ENCODE data around the gene SLC1A3.
"Not testable (repeated sequence)": the region's sequence is repeated elsewhere in the genome, so short reads cannot be mapped to it uniquely, and the experiment has no call there.

The SLC1A3 gene

GRCh38 chr5:36630201-36631145, 24.1 kb downstream of the SLC1A3 start:
- DNase-seq = no peak
- Mint-ChIP-seq H3K9me3 (no peaks in the 10 kb centered on the region), H3K4me1 (ENCODE audit: low read depth in 2 of 2) (no peaks in the 10 kb centered on the region), H3K4me3 (no peak overlapping the region), H3K27ac (no peak overlapping the region), H3K36me3 (ENCODE audit: insufficient read depth) (no peaks in the 10 kb centered on the region), H3K27me3 (peaks cover 10 to 16% of the 10 kb centered on the region in 2 donors)
- ATAC-seq (replicated peaks) = no peak

- H3K4me3 Mint-ChIP-seq = no peak overlapping the region
- H3K27ac Mint-ChIP-seq = no peak overlapping the region
- no peak for ATAC-seq (replicated peaks)
Observed at GRCh38 chr5:36631154-36631553, 24.7 kb downstream of the SLC1A3 start.

GRCh38 chr5:36631620-36632362, 25.4 kb downstream of the SLC1A3 start:
- no peaks in the 10 kb centered on the region for H3K4me1 Mint-ChIP-seq (ENCODE audit: low read depth in 2 of 2)
- H3K27me3 Mint-ChIP-seq = peaks cover 10 to 16% of the 10 kb centered on the region in 2 donors
- DNase-seq (no peak), ATAC-seq (replicated peaks) (no peak)
- H3K9me3 Mint-ChIP-seq = no peaks in the 10 kb centered on the region
- H3K36me3 Mint-ChIP-seq (ENCODE audit: insufficient read depth) = no peaks in the 10 kb centered on the region
- H3K4me3 Mint-ChIP-seq = no peak overlapping the region
- H3K27ac Mint-ChIP-seq = no peak overlapping the region

More at GRCh38 chr5:36631154-36631553, 24.7 kb downstream of the SLC1A3 start:
- Mint-ChIP-seq H3K9me3 (no peaks in the 10 kb centered on the region), H3K27me3 (peaks cover 10 to 16% of the 10 kb centered on the region in 2 donors), H3K4me1 (ENCODE audit: low read depth in 2 of 2) (no peaks in the 10 kb centered on the region), H3K36me3 (ENCODE audit: insufficient read depth) (no peaks in the 10 kb centered on the region)
- DNase-seq = no peak

DNA sequence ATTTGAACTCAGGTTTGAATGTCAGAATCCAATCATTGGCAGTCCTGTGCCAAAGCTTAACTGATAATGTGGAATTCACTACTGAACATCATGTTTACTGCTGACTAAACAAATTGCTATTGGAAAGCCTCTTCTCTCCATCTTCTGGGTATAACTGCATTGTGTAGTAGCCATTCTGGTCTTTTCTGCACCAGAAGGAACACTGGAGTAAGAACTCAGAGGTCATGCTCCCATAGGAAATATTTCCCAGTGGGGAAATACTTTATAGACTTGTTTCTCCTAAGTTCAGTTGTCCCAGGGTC, 25.9 kb downstream of the SLC1A3 start:
- H3K9me3 Mint-ChIP-seq = no peaks in the 10 kb centered on the region
- no peaks in the 10 kb centered on the region for H3K36me3 Mint-ChIP-seq (ENCODE audit: insufficient read depth)
- H3K4me1 Mint-ChIP-seq (ENCODE audit: low read depth in 2 of 2) = no peaks in the 10 kb centered on the region
- no peak overlapping the region for H3K27ac Mint-ChIP-seq
- H3K27me3 Mint-ChIP-seq = peaks cover 10 to 14% of the 10 kb centered on the region in 2 donors
- DNase-seq (no peak), ATAC-seq (replicated peaks) (no peak)
- no peak overlapping the region for H3K4me3 Mint-ChIP-seq

DNA sequence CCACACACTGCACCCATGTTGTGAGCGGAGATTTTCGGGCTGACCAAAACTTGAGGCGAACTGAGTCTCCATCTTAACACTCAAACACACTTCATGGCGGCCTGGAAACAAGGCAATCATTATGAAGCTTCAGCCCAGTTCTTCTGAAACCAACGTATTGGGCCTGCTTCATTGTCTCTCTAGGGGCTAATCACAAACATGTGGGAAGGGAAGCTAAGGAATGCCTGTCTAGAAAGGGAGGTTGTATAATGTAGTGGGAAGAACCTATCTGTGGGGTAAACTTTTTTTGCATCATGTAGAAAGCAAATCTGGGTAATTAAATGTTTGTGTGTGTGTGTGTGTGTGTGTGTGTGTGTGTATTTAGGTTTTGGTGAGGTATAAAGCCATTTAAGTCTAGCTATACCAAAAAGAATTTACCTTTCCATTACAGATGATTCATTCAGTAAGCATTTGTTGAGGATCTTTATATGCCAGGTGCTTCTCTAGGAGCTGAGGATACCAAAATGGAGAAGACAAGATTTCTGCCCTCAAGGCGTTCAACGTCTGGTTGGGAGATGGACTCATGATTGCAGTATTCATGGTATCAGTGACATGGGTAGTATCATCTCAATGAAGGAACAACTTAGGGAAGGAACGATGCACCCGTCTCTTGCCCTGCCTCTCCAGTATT, 29.4 kb downstream of the SLC1A3 start:
- H3K4me1 Mint-ChIP-seq (ENCODE audit: low read depth in 2 of 2) = no peaks in the 10 kb centered on the region
- H3K27me3 Mint-ChIP-seq = peaks cover 20 to 31% of the 10 kb centered on the region in 2 donors
- H3K4me3 Mint-ChIP-seq = no peak overlapping the region
- no peaks in the 10 kb centered on the region for H3K36me3 Mint-ChIP-seq (ENCODE audit: insufficient read depth)
- ATAC-seq (replicated peaks) (no peak), DNase-seq (no peak)
- H3K9me3 Mint-ChIP-seq = no peaks in the 10 kb centered on the region
- no peak overlapping the region for H3K27ac Mint-ChIP-seq

GRCh38 chr5:36637101-36637500, 30.7 kb downstream of the SLC1A3 start:
- H3K27ac Mint-ChIP-seq = no peak overlapping the region
- no peaks in the 10 kb centered on the region for H3K36me3 Mint-ChIP-seq (ENCODE audit: insufficient read depth)
- H3K27me3 Mint-ChIP-seq = peaks cover 15 to 24% of the 10 kb centered on the region in 2 donors
- H3K9me3 Mint-ChIP-seq = no peaks in the 10 kb centered on the region
- no peaks in the 10 kb centered on the region for H3K4me1 Mint-ChIP-seq (ENCODE audit: low read depth in 2 of 2)
- ATAC-seq (replicated peaks) (no peak), DNase-seq (no peak)
- H3K4me3 Mint-ChIP-seq = no peak overlapping the region

GRCh38 chr5:36637516-36637915, 31.1 kb downstream of the SLC1A3 start:
- Mint-ChIP-seq H3K36me3 (ENCODE audit: insufficient read depth) (no peaks in the 10 kb centered on the region), H3K4me3 (no peak overlapping the region), H3K27me3 (peaks cover 13 to 24% of the 10 kb centered on the region in 2 donors), H3K9me3 (no peaks in the 10 kb centered on the region), H3K27ac (no peak overlapping the region), H3K4me1 (ENCODE audit: low read depth in 2 of 2) (no peaks in the 10 kb centered on the region)
- DNase-seq = no peak
- ATAC-seq (replicated peaks) = no peak

DNA sequence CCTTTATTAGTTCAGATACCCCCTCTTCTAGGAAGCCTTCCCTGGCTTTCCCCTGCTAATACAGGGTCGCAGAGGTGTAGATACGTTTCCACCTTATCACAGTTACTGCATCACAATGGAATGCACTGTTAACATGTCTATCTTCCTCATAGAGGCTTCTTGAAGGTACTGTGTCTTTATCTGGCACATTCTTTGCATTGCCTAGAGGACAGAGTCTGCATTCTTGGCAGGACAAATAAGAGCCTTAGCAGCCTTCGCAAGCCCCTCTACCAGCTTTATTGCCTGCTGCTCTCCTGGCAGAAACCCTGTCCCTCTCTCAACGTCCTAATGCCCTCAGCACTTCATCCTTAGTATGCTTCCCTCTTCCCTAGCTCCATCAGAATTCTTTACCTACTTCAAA, 31.6 kb downstream of the SLC1A3 start:
- DNase-seq (no peak), ATAC-seq (replicated peaks) (no peak)
- H3K4me3 Mint-ChIP-seq = no peak overlapping the region
- no peaks in the 10 kb centered on the region for H3K36me3 Mint-ChIP-seq (ENCODE audit: insufficient read depth)
- no peaks in the 10 kb centered on the region for H3K4me1 Mint-ChIP-seq (ENCODE audit: low read depth in 2 of 2)
- no peaks in the 10 kb centered on the region for H3K9me3 Mint-ChIP-seq
- no peak overlapping the region for H3K27ac Mint-ChIP-seq
- peaks cover 13 to 29% of the 10 kb centered on the region in 2 donors for H3K27me3 Mint-ChIP-seq

GRCh38 chr5:36640949-36641348, 34.5 kb downstream of the SLC1A3 start:
- no peak for DNase-seq
- Mint-ChIP-seq H3K27ac (no peak overlapping the region), H3K36me3 (ENCODE audit: insufficient read depth) (no peaks in the 10 kb centered on the region), H3K9me3 (no peaks in the 10 kb centered on the region), H3K4me3 (no peak overlapping the region), H3K27me3 (peaks cover 13 to 38% of the 10 kb centered on the region in 2 donors), H3K4me1 (ENCODE audit: low read depth in 2 of 2) (no peaks in the 10 kb centered on the region)
- ATAC-seq (replicated peaks) = no peak

DNA sequence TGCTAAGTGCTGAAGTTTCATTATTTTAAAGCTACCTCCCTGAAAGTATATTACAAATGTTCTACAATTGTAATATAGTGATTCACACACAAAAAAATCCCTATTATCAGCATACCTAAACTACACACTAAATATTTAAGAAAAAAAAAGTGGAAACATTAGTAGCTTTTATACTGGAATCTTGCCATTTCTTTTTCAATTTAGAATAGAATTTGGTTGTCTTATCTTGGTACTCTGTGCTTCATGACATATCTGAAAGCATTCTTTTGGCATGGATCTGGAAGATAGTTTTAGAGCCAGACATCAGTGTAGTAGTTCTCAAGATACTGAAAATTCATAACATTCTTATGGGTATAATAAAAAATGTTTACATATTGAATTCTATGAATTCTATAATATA, 35.0 kb downstream of the SLC1A3 start:
- no peaks in the 10 kb centered on the region for H3K4me1 Mint-ChIP-seq (ENCODE audit: low read depth in 2 of 2)
- no peak for ATAC-seq (replicated peaks)
- no peak overlapping the region for H3K4me3 Mint-ChIP-seq
- H3K9me3 Mint-ChIP-seq = no peaks in the 10 kb centered on the region
- no peak for DNase-seq
- H3K27ac Mint-ChIP-seq = no peak overlapping the region
- peaks cover 14 to 43% of the 10 kb centered on the region in 2 donors for H3K27me3 Mint-ChIP-seq
- no peaks in the 10 kb centered on the region for H3K36me3 Mint-ChIP-seq (ENCODE audit: insufficient read depth)

DNA sequence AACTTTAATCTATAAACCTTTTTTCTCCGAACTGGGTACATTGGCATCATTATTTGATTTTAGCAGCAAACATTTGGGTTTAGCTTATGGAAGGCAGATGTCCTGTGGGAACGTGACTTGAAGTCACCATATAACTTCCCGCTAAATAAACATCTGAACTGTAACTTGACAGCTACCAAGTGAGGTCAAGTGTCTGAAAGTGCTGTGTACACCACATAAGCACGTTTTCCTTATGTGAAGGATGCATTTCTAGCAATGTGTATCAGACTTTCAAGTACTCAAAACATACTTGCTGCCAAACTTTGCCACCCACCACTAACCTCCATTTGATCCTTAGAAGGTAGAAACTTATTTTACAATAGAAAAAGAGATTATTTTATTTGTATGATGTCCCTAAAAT, 35.7 kb downstream of the SLC1A3 start:
- Mint-ChIP-seq H3K27me3 (peaks cover 18 to 49% of the 10 kb centered on the region in 2 donors), H3K4me1 (ENCODE audit: low read depth in 2 of 2) (no peaks in the 10 kb centered on the region), H3K27ac (no peak overlapping the region), H3K4me3 (no peak overlapping the region), H3K36me3 (ENCODE audit: insufficient read depth) (no peaks in the 10 kb centered on the region), H3K9me3 (no peaks in the 10 kb centered on the region)
- ATAC-seq (replicated peaks) (no peak), DNase-seq (no peak)

DNA sequence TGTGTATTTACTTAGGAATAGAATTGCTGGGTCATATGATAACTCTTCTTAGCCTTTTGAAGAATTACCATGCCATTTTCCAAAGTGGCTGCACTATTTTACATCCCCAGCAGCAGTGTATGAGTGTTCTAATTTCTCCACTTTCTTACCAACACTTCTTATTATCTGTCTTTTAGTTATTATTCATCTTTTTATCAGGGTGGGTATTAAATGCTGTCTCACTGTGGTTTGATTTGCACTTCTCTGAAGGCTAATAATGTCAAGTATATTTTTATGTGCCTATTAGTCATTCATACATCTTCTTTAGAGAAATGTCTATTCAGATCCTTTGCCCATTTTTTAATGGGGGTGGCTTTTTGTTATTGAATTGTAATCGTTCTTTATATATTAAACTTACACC, 36.8 kb downstream of the SLC1A3 start:
- Mint-ChIP-seq H3K4me1 (ENCODE audit: low read depth in 2 of 2) (no peaks in the 10 kb centered on the region), H3K27ac (no peak overlapping the region), H3K36me3 (ENCODE audit: insufficient read depth) (no peaks in the 10 kb centered on the region), H3K9me3 (no peaks in the 10 kb centered on the region), H3K27me3 (peaks cover 18 to 49% of the 10 kb centered on the region in 2 donors), H3K4me3 (no peak overlapping the region)
- no peak for ATAC-seq (replicated peaks)
- DNase-seq = no peak

- H3K9me3 Mint-ChIP-seq; H3K4me1 Mint-ChIP-seq (ENCODE audit: low read depth in 2 of 2); H3K27ac Mint-ChIP-seq; H3K4me3 Mint-ChIP-seq; H3K36me3 Mint-ChIP-seq (ENCODE audit: insufficient read depth); DNase-seq; ATAC-seq (replicated peaks): not testable (repeated sequence)
- H3K27me3 Mint-ChIP-seq = peaks cover 18 to 45% of the 10 kb centered on the region in 2 donors
Observed at GRCh38 chr5:36643841-36644240, 37.4 kb downstream of the SLC1A3 start.

Measured in effector memory CD8-positive, alpha-beta T cell (primary cell).